K562 (cell line): ENCODE results near the gene HPSE2. TPM values are rescaled to one million over a fixed set of nuclear protein-coding genes. Genes with fewer than 3 reads are reported as not detected.

ENCODE experiments used
- ATAC-seq: fragments of 200-7000 bp; cut with Tn5 transposase; 3 replicates; pipeline ENCODE4 v1.9.1; 2020; ENCODE audit warnings: moderate library complexity
- BruUV-seq: library from RNA; stranded (reverse); fragments of 400-500 nt; replicated peaks from 2 replicates; lab custom pipeline; 2021; lab: Mats Ljungman, UMichigan
- CTCF ChIA-PET: fragments of 300-600 bp; formaldehyde crosslinking; extraction: SDS; loops from one replicate; lab custom pipeline; 2021; ENCODE audit warnings: low intra/inter-chr PET ratio; lab: Yijun Ruan, JAX
- POLR2A ChIA-PET: fragments of 300-600, 350-650 bp; sonication (Branson Sonifier 250); formaldehyde crosslinking; extraction: SDS; loops from one replicate; lab custom pipeline; 2021; ENCODE audit warnings: antibody characterized with exemption, inconsistent platforms; lab: Yijun Ruan, JAX
- DNase-seq, 4 experiments: peaks; one replicate each; pipeline versions ENCODE4 v3.0.0 to v3.0.0-alpha.2; 2011 to 2018; ENCODE audit warnings: low spot score in 3 of 4, mixed read lengths in 3 of 4; ENCODE audit errors: extremely low read depth in 1 of 4
- FAIRE-seq: peaks from 2 replicates; lab custom pipeline; 2011; peaks lifted over from hg19 to GRCh38; lab: Jason Lieb, UNC
- H2AFZ ChIP-seq: 2 replicates; pipeline ENCODE4 v1.6.0; 2011; ENCODE audit warnings: low read depth, low read length, control low read depth, inconsistent platforms
- H3K27ac ChIP-seq: fragments of 200-600 bp; 3 replicates; pipeline ENCODE4 v1.8.0; 2011; ENCODE audit warnings: low read depth, mild to moderate bottlenecking, control low read depth, inconsistent platforms, low read length, moderate library complexity, mixed read lengths; ENCODE audit errors: extremely low read depth
- H3K27me3 ChIP-seq, 2 experiments: fragments of 300-600 bp in 1 of 2; 2 replicates in 1 of 2; 3 replicates in 1 of 2; pipeline versions ENCODE4 v1.6.0 to v1.8.0; 2011; ENCODE audit warnings: inconsistent platforms in 2 of 2, low read length in 2 of 2, mild to moderate bottlenecking in 1 of 2, mixed read lengths in 1 of 2, moderate library complexity in 1 of 2; ENCODE audit not compliant: control insufficient read depth in 2 of 2, insufficient read depth in 2 of 2
- H3K36me3 ChIP-seq: fragments of 300-600 bp; 3 replicates; pipeline ENCODE4 v1.8.0; 2011; ENCODE audit warnings: mild to moderate bottlenecking, low read length, inconsistent platforms; ENCODE audit not compliant: control insufficient read depth, insufficient read depth
- H3K4me1 ChIP-seq, 2 experiments: fragments of 200-600 bp in 1 of 2; replicated peaks in 1 of 2; 2 replicates in 1 of 2; 3 replicates in 1 of 2; pipeline versions ENCODE4 v1.5.1 to v1.8.0; 2011; ENCODE audit warnings: inconsistent platforms in 2 of 2, low read length in 2 of 2, mild to moderate bottlenecking in 1 of 2, mixed read lengths in 1 of 2, moderate library complexity in 1 of 2; ENCODE audit not compliant: control insufficient read depth in 2 of 2, insufficient read depth in 2 of 2
- H3K4me2 ChIP-seq: 2 replicates; pipeline ENCODE4 v1.6.1; 2011; ENCODE audit warnings: low read length, control low read depth, inconsistent platforms, mixed read lengths; ENCODE audit not compliant: insufficient read depth
- H3K4me3 ChIP-seq: fragments of 200-600 bp; sonication (generic), shearing (Covaris generic); 2 replicates; pipeline ENCODE4 v1.5.1; 2016; ENCODE audit warnings: control low read depth, inconsistent platforms
- H3K79me2 ChIP-seq: fragments of 200-600 bp; 3 replicates; pipeline ENCODE4 v1.8.0; 2011; ENCODE audit warnings: low read length, inconsistent platforms; ENCODE audit not compliant: control insufficient read depth, insufficient read depth
- H3K9ac ChIP-seq, 2 experiments: 2 replicates each; pipeline versions ENCODE4 v1.6.0 to v1.6.1; 2011; ENCODE audit warnings: low read depth in 2 of 2, low read length in 2 of 2, control low read depth in 1 of 2, inconsistent platforms in 1 of 2, mild to moderate bottlenecking in 1 of 2, mixed read lengths in 1 of 2; ENCODE audit not compliant: insufficient read depth in 1 of 2
- H3K9me1 ChIP-seq: one replicate; pipeline ENCODE4 v1.6.0; 2011; ENCODE audit warnings: inconsistent platforms, mild to moderate bottlenecking, low read length, moderate library complexity; ENCODE audit not compliant: control insufficient read depth, insufficient read depth
- H3K9me3 ChIP-seq: replicated peaks from 2 replicates; pipeline ENCODE4 v1.5.1; 2011; ENCODE audit warnings: low read depth, low read length, inconsistent platforms; ENCODE audit not compliant: control insufficient read depth, insufficient read depth
- H4K20me1 ChIP-seq: replicated peaks from 2 replicates; pipeline ENCODE4 v1.6.1; 2011; ENCODE audit warnings: low read length, inconsistent platforms, mixed read lengths; ENCODE audit not compliant: control insufficient read depth, insufficient read depth
- FOXO4 ChIP-seq: fragments of 450-650 bp; formaldehyde crosslinking; IDR thresholded peaks from 2 replicates; pipeline ENCODE4 v1.4.0; 2020; ENCODE audit warnings: mild to moderate bottlenecking, moderate library complexity
- HINFP ChIP-seq: fragments of 450-650 bp; conservative IDR thresholded peaks from 2 replicates; pipeline ENCODE4 v1.6.1; 2016; ENCODE audit warnings: missing genetic modification characterization, low read depth, mild to moderate bottlenecking, control low read depth, missing compliant biosample characterization
- NFIC ChIP-seq: fragments of 450-650 bp; IDR thresholded peaks from 2 replicates; pipeline ENCODE4 v1.6.1; 2017; ENCODE audit warnings: mild to moderate bottlenecking, inconsistent platforms
- WGBS: fragments of 100-300 bp; shearing (Covaris generic); methylation state at CpG from one replicate; pipeline ENCODE4 v1.1.6; 2016; ENCODE audit warnings: low coverage, mixed read lengths; ENCODE audit not compliant: insufficient coverage; ENCODE audit errors: missing lambda C conversion rate; 5-methylcytosine and 5-hydroxymethylcytosine counted together
- in situ Hi-C: fragments of 300-500 bp; cut with MboI; formaldehyde crosslinking; loops from 4 replicates; pipeline ENCODE4 v1.15.0; 2018; ENCODE audit warnings: inconsistent platforms, mixed read lengths
- intact Hi-C: fragments of 100-400 bp; cut with micrococcal nuclease; formaldehyde crosslinking; loops from 2 replicates; pipeline ENCODE4 v1.14.2; 2022
- polyA plus RNA-seq, 8 experiments: library from polyadenylated mRNA; depleted of rRNA in 4 of 8; stranded (reverse) in 5 of 8; unstranded in 3 of 8; fragments of >200 nt; fragmentation: Nextera tagmentation in 2 of 8; fragmentation: Illumina TruSeq in 1 of 8; extraction: Ambion mirVana in 2 of 8; extraction: Trizol in 1 of 8; gene quantifications; 2 replicates each; pipeline versions ENCODE4 v1.2.1 to v1.2.3, GENCODE V29; 2011 to 2014; ENCODE audit warnings: inconsistent platforms in 1 of 8, missing spikeins in 1 of 8
- total RNA-seq, 7 experiments: library from RNA; depleted of rRNA in 6 of 7; stranded (reverse); fragments of >200 nt in 6 of 7; fragmentation: Illumina TruSeq in 2 of 7; extraction: Trizol in 2 of 7; gene quantifications; 2 replicates each; pipeline versions ENCODE4 v1.2.1 to v1.2.3, GENCODE V29; 2011 to 2021; ENCODE audit warnings: low replicate concordance in 1 of 7

The HPSE2 gene
- total and polyA plus RNA-seq, 9 of the 15 experiments (the other 6 are each of a cell fraction or from before 2014, with no cell fraction given): 0.03 to 0.10 (median 0.04) TPM; not detected in 2

GRCh38 chr10:99058762-99059161 lies 176.9 kb downstream of the HPSE2 start (continued):
- no peak for TF ChIP-seq FOXO4 (CRISPR knock-in tag)

- FAIRE-seq: no peak
- 11% methylated on average over 3 of the region's 4 CpGs for WGBS
These were observed 177.5 kb downstream of the HPSE2 start for GRCh38 chr10:99057936-99058690.

More at GRCh38 chr10:99057936-99058690, 177.5 kb downstream of the HPSE2 start:
- intact Hi-C loops: loop anchor here (10.0 kb wide), 1 partner anchor 117 kb away; no protein-coding TSS in a partner anchor
- H3K4me1 ChIP-seq: no peaks in the 10 kb centered on the region
- no peak overlapping the region for H3K27ac ChIP-seq
- H2AFZ ChIP-seq: no peak overlapping the region
- H3K9me3 ChIP-seq: no peaks in the 10 kb centered on the region
- in situ Hi-C loops: no loop called here
- no peaks in the 10 kb centered on the region for H3K79me2 ChIP-seq
- H3K4me3 ChIP-seq: no peak overlapping the region
- DNase-seq (no peak), ATAC-seq (no peak)
- CTCF ChIA-PET: no interaction called here
- H3K9me1 ChIP-seq: no peaks in the 10 kb centered on the region
- BruUV-seq: no TSS peak
- H4K20me1 ChIP-seq: no peaks in the 10 kb centered on the region
- TF ChIP-seq HINFP (tag) (no peak), NFIC (0 out of 2 replicates have a peak, but pooled peaks have one; percentile 19)
- no peak overlapping the region for H3K9ac ChIP-seq
- H3K36me3 ChIP-seq: no peaks in the 10 kb centered on the region
- H3K27me3 ChIP-seq: no peaks in the 10 kb centered on the region
- H3K4me2 ChIP-seq: no peak overlapping the region
- POLR2A ChIA-PET: interaction anchor here (0.8 kb wide), 1 partner anchor 172 kb away, joined by 3 read pairs; no protein-coding TSS in a partner anchor
